Body of pancreas (tissue), 4 donors: ENCODE results near the gene ZDHHC16. TPM values are rescaled to one million over a fixed set of nuclear protein-coding genes. Genes with fewer than 3 reads are reported as not detected.
A peak's percentile ranks its signal among the peaks of the same experiment; 100 is the strongest.

Source experiments
- ATAC-seq: fragments of 150-250 bp; one replicate; pipeline ENCODE4 v1.9.1; 2016
- DNase-seq, 4 donors: peaks; one replicate each; pipeline ENCODE4 v3.0.0-alpha.2; 2019
- H3K27ac ChIP-seq, 4 donors: fragments of 200-600 bp; sonication (generic); 1 replicate in 3 of 4; 2 replicates in 1 of 4; pipeline versions ENCODE4 v1.5.1 to v1.6.1; 2016 to 2019; ENCODE audit warnings: mild to moderate bottlenecking in 1 of 4, mixed read lengths in 1 of 4, moderate library complexity in 1 of 4
- H3K27me3 ChIP-seq, 2 donors: fragments of 200-600 bp; sonication (generic); one replicate each; pipeline ENCODE4 v1.6.0; 2016; ENCODE audit warnings: mild to moderate bottlenecking in 1 of 2
- H3K36me3 ChIP-seq, 2 donors: fragments of 200-600 bp; sonication (generic); replicated peaks in 1 of 2; 2 replicates each; pipeline ENCODE4 v1.5.1; 2016; ENCODE audit warnings: low read depth in 2 of 2; ENCODE audit not compliant: insufficient read depth in 1 of 2
- H3K4me1 ChIP-seq: fragments of 200-600 bp; sonication (generic); one replicate; pipeline ENCODE4 v1.6.0; 2016
- H3K4me3 ChIP-seq, 2 donors: fragments of 200-600 bp; sonication (generic); 1 replicate in 1 of 2; 2 replicates in 1 of 2; pipeline ENCODE4 v1.5.1; 2016 to 2019
- H3K9me3 ChIP-seq, 3 donors: fragments of 200-600 bp; sonication (generic); 1 replicate in 2 of 3; 2 replicates in 1 of 3; pipeline ENCODE4 v1.5.1; 2016
- POLR2A ChIP-seq, 3 donors: fragments of 450-650 bp; IDR thresholded peaks; one replicate each; pipeline ENCODE4 v1.6.1; 2016; ENCODE audit warnings: antibody characterized with exemption in 3 of 3, mild to moderate bottlenecking in 2 of 3
- WGBS, 2 donors: methylation state at CpG; one replicate each; pipeline ENCODE4 v1.1.5; 2017; 5-methylcytosine and 5-hydroxymethylcytosine counted together
- intact Hi-C: fragments of 100-400 bp; cut with DNase I; formaldehyde crosslinking; loops from one replicate; pipeline ENCODE4 v1.15.1; 2023
- total RNA-seq, 2 donors: library from RNA; depleted of rRNA; stranded (reverse); fragments of >200 nt; gene quantifications; one replicate each; pipeline ENCODE4 v1.1.0, GENCODE V29; 2016
- TF ChIP-seq, protein P1 (sequence below), 7 experiments: fragments of 450-650 bp in 4 of 7; fragments of 200-600 bp in 3 of 7; sonication (generic) in 3 of 7; IDR thresholded peaks; one replicate each; pipeline ENCODE4 v1.5.1; 2016 to 2019; ENCODE audit warnings: antibody characterized with exemption in 7 of 7

The ZDHHC16 gene
- total RNA-seq, 2 donors from 2014 or later = 17.5 to 18.2 TPM

DNA sequence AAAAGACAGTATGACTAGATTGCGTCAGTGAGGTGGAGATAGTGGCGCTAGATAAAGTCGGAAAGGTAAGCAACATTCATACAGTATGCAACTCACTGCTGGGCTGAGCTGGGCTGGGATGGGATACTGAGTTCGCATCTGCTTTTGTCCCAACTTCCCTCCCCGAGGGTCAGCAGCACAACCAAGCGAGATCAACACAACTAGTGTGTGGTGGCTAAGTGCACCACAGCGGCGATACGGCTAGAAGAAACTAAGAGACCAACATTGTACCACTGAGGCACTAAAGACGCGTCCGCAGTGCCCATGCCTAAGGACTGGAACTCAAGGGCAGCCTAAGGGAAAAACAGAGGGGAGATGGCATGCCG lies 636 bp upstream of the ZDHHC16 start:
- intact Hi-C loops = loop anchor here (5.0 kb wide), 1 partner anchor 52 kb away; the partner anchor contains the start of genes MMS19 and UBTD1
- peak overlapping the region in 2 of 4 donors; percentile 63 to 75 for H3K27ac ChIP-seq

DNA sequence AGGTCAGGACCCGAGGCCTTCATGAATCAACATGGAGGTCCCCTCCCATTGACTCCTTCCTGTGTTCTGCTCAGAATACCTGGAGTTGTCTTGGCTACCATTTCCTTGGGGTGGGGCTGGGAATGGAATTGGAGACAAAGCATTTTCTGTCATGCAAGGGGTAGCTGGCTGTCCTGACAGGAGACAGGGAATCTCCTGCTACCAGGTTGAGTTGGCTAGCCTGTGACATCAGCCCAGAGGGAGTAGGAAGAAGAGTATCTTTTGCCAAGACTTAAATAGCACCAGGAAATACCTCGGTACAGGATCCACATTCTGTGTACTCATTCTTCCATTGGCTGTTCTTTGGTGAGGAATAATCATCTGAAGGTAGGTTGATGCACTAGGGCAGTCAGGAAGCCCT lies 4.9 kb downstream of the ZDHHC16 start:
- ATAC-seq (no peak), DNase-seq (no peak)
- no peak for TF ChIP-seq POLR2A (IDR thresholded peaks at IDR 0.05)
- TF ChIP-seq, protein P1, sequence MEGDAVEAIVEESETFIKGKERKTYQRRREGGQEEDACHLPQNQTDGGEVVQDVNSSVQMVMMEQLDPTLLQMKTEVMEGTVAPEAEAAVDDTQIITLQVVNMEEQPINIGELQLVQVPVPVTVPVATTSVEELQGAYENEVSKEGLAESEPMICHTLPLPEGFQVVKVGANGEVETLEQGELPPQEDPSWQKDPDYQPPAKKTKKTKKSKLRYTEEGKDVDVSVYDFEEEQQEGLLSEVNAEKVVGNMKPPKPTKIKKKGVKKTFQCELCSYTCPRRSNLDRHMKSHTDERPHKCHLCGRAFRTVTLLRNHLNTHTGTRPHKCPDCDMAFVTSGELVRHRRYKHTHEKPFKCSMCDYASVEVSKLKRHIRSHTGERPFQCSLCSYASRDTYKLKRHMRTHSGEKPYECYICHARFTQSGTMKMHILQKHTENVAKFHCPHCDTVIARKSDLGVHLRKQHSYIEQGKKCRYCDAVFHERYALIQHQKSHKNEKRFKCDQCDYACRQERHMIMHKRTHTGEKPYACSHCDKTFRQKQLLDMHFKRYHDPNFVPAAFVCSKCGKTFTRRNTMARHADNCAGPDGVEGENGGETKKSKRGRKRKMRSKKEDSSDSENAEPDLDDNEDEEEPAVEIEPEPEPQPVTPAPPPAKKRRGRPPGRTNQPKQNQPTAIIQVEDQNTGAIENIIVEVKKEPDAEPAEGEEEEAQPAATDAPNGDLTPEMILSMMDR (IDR thresholded peaks at IDR 0.05) = no peak
- no peak overlapping the region for H3K27ac ChIP-seq
- WGBS, 2 donors = 58 to 71% methylated on average over 2 of the region's 2 CpGs
- H3K4me1 ChIP-seq = peaks cover 36% of the 10 kb centered on the region
- intact Hi-C loops = no loop called here
- H3K9me3 ChIP-seq = no peaks in the 10 kb centered on the region
- peaks cover 0 to under 1% of the 10 kb centered on the region in 2 donors for H3K36me3 ChIP-seq
- no peaks in the 10 kb centered on the region for H3K27me3 ChIP-seq
- H3K4me3 ChIP-seq = no peak overlapping the region

More for the DNA sequence above, 636 bp upstream of the ZDHHC16 start:
- Histone ChIP-seq H3K36me3 (peaks cover 6 to 8% of the 10 kb centered on the region in 2 donors), H3K4me3 (peak overlapping the region; percentile 89 to 93), H3K4me1 (peaks cover 34% of the 10 kb centered on the region), H3K9me3 (no peaks in the 10 kb centered on the region), H3K27me3 (no peaks in the 10 kb centered on the region)
- ATAC-seq (no peak), DNase-seq (no peak)
- WGBS, 2 donors = 0 to 1% methylated on average over 10 to 13 of the region's 13 CpGs
- TF ChIP-seq, protein P1 (IDR thresholded peaks at IDR 0.05) = no peak
- TF ChIP-seq POLR2A (IDR thresholded peaks at IDR 0.05) = no peak

DNA sequence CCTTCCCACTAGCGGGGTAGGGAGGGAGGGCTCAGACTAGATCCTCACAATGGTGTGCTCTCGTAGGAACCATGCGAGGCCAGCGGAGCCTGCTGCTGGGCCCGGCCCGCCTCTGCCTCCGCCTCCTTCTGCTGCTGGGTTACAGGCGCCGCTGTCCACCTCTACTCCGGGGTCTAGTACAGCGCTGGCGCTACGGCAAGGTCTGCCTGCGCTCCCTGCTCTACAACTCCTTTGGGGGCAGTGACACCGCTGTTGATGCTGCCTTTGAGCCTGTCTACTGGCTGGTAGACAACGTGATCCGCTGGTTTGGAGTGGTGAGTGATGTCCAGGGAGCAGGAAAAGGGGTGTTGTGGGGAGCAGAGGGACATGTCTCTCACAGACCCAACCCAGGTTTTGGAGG lies 5.6 kb downstream of the ZDHHC16 start:
- Histone ChIP-seq H3K27ac (no peak overlapping the region), H3K4me3 (no peak overlapping the region), H3K4me1 (peaks cover 33% of the 10 kb centered on the region), H3K27me3 (no peaks in the 10 kb centered on the region), H3K9me3 (no peaks in the 10 kb centered on the region), H3K36me3 (peaks cover 0 to 3% of the 10 kb centered on the region in 2 donors)
- no peak for DNase-seq
- ATAC-seq = no peak
- 90 to 91% methylated on average over 11 to 17 of the region's 17 CpGs for WGBS, 2 donors
- TF ChIP-seq, protein P1 (IDR thresholded peaks at IDR 0.05) = no peak
- no peak for TF ChIP-seq POLR2A (IDR thresholded peaks at IDR 0.05)
- intact Hi-C loops = no loop called here

DNA sequence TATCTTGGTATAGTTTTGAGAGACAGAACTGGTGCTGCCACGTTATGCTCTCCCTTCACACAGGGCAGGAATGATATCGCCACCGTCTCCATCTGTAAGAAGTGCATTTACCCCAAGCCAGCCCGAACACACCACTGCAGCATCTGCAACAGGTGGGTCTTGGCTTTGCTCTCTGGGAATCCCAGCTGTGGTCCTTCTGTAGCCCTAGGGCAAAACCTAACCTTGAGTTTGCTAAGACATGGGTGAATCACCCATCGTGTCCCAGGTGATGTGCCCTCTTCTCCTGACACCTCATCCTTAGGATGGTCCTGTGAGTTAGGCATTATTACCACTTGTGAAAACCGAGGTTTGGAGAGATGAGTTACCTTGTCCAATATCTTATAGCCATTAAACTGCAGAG lies 6.4 kb downstream of the ZDHHC16 start:
- Histone ChIP-seq H3K36me3 (peaks cover 0 to 7% of the 10 kb centered on the region in 2 donors), H3K4me1 (peaks cover 25% of the 10 kb centered on the region), H3K9me3 (no peaks in the 10 kb centered on the region), H3K27me3 (no peaks in the 10 kb centered on the region), H3K4me3 (no peak overlapping the region), H3K27ac (no peak overlapping the region)
- TF ChIP-seq, protein P1 (IDR thresholded peaks at IDR 0.05) = no peak
- no peak for TF ChIP-seq POLR2A (IDR thresholded peaks at IDR 0.05)
- no peak for DNase-seq
- no peak for ATAC-seq
- WGBS, 2 donors = 79 to 81% methylated on average over 5 to 6 of the region's 6 CpGs
- intact Hi-C loops = no loop called here

DNA sequence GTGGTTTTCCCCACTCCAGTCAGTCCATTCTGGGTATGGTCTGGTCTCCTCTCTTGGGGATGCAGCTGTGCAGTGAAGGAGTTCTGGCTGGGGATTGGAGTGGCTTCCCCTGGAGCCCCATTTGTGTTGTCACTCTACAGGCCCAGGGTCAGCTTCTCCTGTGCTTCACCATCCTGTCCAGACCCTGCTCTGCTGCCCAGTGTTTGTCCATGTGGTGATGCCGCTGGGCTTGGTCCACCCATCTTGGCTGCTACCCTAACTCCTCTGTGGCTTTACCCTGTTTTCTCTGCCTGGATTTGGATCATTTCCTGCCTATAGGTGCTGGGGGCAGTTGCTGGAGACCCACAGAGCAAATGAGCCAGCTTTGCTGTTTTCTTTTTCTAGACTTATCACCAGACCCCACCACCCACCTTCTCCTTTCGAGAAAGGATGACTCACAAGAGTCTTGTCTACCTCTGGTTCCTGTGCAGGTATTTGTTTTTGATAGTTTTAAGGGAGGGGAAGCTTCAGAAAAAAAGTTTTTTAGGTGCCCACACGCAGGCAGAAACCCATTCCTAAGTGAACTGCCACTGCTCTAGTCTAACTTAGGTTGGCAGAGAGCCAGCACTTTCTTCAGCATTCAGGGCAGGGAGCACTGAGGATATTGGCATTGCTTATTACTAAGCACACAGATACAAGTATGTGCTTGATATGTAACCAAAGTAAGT lies 8.5 kb downstream of the ZDHHC16 start:
- Histone ChIP-seq H3K4me3 (no peak overlapping the region), H3K9me3 (no peaks in the 10 kb centered on the region), H3K36me3 (peaks cover 5 to 22% of the 10 kb centered on the region in 2 donors), H3K4me1 (peaks cover 10% of the 10 kb centered on the region), H3K27ac (no peak overlapping the region), H3K27me3 (no peaks in the 10 kb centered on the region)
- ATAC-seq = no peak
- TF ChIP-seq, protein P1 (IDR thresholded peaks at IDR 0.05) = no peak
- TF ChIP-seq POLR2A (IDR thresholded peaks at IDR 0.05) = no peak
- peak; percentile 28 to 59 (median 46) for DNase-seq
- 26 to 61% methylated on average over 2 to 3 of the region's 3 CpGs for WGBS, 2 donors
- intact Hi-C loops = no loop called here
